NOMO-1 (cell line): ENCODE measurements around the gene NOL12.
"Not testable (repeated sequence)": the region's sequence is repeated elsewhere in the genome, so short reads cannot be mapped to it uniquely, and the experiment has no call there.

Source experiments
- DNase-seq, 2 experiments: peaks; one replicate each; lab custom pipeline; 2025; ENCODE audit not compliant: unreplicated experiment in 2 of 2; lab: John Stamatoyannopoulos, UW

Gene NOL12, protein sequence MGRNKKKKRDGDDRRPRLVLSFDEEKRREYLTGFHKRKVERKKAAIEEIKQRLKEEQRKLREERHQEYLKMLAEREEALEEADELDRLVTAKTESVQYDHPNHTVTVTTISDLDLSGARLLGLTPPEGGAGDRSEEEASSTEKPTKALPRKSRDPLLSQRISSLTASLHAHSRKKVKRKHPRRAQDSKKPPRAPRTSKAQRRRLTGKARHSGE

GRCh38 chr22:37686002-37686982 lies at the start of gene NOL12:
Gene NOL12, plus strand, starts transcription at chr22:37686343. Its CDS starts 50 bp downstream, at chr22:37686393.
- DNase-seq = peak; percentile 61 to 72

DNA sequence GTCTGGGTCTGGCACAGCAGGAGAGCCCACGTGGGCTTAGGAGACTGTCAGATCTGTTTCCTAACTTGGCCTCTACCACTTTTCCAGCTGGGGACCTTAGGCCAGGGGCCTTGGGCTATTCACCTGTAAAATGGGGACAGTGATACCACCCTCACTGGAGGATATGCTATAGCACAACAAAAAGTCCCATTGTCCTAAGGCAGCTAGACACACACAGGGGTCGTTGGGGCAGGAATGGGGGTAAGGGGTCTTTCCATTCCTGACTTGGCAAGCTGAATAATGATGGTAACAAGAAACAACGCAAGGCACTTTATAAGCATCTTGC lies 49.2 kb upstream of the NOL12 start:
- DNase-seq = no peak

DNA sequence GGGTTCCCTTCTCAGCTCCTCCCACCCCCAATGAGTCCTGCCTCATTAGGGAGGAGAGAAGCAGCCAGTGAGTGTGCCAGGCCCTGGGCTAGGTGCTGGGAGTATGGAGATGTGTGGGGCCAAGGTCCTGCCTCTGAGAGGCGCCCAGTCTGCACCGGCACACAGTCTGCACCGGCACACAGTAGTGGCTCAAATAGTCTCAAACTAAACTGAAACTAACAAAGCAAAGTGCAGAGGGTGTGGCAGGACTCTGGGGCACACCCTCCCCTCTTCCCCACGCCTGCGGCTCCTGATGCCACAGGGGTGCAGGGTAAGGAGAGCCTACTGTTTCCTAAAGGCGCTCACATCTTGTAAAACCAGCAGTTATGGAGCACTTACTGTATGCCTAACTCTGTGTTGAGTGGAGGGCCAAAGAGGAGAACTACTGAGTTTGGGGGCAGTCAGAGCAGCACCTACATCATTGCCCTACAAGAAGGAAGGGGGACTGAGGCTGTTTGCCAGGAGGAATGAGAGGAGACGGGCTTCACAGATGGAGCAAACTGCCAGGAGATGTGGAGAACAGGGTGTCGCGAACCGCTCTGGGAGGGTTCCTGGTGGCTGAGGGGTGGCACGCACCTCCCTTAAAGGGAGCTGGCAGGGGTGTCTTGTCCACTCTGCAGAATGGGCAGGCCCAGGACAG lies 47.6 kb upstream of the NOL12 start:
- DNase-seq = peak; percentile 44 to 66

DNA sequence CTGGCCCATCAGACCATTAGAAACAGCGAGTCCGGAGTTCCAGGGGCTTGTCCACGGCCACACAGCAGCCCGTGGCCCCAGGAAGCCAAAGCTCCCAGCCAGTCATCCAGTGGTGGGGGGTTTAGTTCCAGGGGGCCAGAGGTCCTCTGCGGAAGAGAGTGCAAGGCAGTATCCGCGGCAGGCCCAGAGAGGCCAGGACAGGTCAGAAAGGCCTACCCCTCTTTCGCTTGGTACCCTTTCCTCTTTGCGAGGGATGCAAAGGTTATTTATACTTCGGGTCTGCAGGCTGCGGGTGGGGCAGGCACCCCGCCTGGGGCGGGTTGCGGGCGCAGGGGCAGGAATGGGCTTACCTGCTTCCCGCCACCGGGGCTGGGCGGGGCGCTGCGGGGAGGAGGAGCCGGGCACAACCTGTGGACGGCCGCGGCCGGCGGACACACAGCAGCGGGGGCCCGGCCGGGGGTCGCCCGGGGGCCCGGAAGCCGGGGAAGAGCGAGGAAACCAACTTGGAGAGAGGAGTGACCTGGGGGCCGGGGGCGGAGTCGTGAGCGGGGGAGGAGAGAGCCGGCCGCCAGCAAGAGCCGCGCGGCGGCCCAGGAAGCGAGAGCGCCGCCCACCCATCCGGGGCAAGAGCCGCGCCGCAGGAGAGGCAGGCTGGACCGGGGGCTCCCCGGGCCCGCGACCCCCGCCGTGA lies 46.9 kb upstream of the NOL12 start, which contains the start of gene SH3BP1:
TSS of gene SH3BP1 (plus strand) at position 600 of the 691 bp plus-strand sequence. CDS start 119 bp downstream, outside the sequence.
- peak; percentile 33 to 38 for DNase-seq

DNA sequence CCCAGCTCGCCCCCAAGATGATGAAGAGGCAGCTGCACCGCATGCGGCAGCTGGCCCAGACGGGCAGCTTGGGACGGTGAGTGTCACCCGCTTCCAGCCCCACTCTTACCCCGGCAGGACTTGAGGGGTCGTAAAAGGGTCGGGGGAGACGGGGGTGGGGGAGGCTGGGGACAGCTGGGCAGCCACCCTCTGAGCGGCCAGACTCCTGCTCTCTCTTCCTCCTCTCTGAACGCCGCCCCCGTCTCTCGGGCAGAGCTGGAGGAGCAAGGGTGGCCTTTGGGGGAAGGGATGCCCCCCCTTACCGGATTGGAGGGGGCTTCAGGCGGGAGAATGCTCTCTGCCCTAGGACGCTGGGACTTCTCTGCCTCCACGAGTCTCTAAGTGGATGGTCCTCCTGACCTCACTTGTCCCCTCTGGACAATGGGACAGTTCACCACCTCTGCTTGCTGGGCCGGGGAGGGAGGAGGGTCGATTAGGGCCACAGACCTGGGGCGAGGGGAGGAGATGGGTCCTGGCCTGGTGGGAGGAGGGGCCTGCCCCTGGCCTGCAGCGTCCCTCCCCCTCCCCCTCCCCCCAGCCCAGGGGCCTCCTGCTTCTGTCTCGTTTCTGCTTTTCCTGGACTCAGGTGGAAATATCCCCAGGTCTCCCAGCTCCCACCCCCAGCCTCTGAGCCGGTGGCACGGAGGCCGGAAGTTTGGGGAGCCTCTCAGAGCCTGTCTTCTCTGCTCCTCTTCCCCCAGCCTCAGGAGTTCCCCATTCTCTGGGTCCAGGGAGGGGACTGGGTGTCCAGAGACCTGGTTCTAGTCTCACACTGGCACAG lies 46.2 kb upstream of the NOL12 start:
- DNase-seq = peak; percentile 29 to 31

DNA sequence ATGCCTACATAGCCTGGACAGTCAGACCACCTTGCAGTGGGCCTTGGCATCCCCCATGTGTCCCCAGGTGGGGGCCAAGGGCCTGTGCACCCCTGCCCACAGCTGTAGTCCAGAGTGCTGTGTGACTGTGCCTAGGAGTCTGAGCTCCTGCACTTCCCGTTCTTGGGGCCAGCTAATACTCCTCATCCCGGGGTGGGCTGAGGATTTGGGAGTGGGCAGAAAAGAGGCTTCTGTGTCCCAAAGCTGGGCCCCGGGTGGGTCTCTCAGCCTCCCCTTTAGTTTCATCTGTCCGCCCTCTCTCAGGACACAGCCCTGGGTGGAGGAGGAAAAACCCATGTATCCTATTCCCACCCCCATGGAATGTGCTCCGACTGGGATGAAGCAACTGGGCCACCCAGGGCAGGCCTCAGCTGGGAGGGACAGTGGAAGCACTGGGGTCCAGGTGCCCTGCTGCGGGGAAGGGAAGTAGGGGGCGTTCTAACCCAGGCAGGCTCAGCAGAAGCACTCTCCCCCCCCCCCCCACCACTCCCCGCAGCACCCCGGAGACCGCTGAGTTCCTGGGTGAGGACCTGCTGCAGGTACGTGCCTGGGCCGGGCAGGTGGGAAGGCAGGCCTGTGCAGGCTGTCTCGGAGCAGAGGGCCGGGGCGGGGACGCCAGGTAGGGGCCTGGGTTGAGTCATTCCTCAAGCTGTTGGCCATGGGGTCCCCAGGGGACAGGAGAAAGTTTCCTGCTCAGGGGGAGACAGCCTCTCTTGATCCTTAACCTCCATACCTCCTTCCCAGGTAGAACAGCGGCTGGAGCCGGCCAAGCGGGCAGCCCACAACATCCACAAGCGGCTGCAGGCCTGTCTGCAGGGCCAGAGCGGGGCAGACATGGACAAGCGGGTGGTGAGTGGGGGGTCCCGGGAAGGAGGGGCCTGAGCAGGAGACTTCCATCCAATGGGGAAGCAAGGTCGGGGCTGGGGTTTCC lies 45.3 kb upstream of the NOL12 start:
- DNase-seq = no peak

GRCh38 chr22:37641561-37641949 lies 44.6 kb upstream of the NOL12 start:
- no peak for DNase-seq

DNA sequence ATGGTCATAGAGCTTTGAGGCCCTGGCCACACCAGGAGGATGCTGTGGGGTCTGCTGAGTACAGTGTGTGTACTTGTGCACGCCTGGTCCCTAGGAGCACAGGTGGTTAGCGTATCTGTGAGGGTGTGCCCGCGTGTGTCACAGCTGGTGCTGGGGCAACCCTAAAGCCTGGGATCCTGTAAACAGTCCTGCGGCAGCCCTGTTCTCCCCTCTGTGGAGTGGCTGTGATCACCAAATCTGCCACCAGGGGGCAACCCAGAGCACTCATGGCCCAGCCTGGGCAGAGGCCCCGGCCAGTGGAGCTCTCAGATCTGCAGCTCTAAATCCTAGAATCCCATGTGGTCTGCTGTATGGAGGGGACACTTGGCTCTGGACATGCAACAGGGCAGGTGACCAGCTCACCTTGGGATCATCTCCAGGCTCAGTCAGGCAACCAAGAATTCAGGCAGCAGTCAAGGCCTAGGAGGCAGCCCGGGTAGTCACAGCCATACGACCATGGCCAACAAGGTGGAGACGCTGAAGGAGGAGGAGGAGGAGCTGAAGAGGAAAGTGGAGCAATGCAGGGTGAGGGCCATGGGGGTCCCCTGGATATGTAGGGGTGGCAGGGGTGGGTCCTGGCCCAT lies 42.8 kb upstream of the NOL12 start:
- peak; percentile 58 to 65 for DNase-seq

DNA sequence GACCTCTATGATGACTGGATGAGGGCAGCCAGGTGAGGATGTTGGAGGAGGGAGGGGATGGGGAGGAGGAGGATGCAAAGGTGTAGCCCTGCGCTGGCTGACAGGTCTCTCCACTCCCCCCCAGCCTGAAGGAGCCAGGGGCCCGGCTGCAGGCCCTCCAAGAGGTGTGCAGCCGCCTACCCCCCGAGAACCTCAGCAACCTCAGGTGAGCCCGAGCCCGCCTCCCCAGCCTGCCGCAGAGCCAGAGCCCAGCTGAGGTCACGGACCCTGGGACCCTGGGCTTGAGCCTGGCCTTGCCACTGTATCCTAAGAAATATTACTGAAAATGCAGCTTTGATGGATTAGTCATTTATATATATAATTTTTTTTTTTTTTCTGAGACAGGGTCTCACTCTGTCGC lies 38.8 kb upstream of the NOL12 start:
- no peak for DNase-seq

- DNase-seq = no peak
Observed at GRCh38 chr22:37647928-37648327, 38.2 kb upstream of the NOL12 start.

DNA sequence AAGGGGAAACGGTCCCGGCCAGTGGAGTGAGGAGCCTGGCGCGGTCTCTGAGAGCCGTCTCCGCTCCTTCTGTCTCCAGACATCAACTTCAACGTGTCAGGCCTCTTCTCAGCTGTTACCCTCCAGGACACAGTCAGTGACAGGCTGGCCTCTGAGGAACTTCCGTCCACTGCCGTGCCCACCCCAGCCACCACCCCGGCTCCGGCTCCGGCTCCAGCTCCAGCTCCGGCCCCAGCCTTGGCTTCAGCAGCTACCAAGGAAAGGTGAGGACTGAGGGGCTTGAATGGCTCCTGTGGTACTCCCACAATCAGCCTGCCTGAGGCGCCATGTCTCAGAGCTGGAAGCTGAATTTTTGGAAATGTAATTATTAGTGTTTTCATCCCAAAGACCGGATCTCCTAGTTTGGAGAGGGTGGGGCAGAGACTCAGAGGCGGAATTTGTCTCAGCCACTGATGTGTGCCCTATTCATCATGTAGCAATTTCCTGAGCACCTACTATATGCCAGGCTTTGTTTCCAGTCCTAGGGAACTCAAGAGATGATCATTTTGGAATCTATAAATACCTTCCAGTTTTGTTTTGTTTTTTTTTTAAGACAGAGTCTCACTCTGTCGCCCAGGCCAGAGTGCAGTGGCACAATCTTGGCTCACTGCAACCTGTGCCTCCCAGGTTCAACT lies 35.5 kb upstream of the NOL12 start:
- DNase-seq = no peak

DNA sequence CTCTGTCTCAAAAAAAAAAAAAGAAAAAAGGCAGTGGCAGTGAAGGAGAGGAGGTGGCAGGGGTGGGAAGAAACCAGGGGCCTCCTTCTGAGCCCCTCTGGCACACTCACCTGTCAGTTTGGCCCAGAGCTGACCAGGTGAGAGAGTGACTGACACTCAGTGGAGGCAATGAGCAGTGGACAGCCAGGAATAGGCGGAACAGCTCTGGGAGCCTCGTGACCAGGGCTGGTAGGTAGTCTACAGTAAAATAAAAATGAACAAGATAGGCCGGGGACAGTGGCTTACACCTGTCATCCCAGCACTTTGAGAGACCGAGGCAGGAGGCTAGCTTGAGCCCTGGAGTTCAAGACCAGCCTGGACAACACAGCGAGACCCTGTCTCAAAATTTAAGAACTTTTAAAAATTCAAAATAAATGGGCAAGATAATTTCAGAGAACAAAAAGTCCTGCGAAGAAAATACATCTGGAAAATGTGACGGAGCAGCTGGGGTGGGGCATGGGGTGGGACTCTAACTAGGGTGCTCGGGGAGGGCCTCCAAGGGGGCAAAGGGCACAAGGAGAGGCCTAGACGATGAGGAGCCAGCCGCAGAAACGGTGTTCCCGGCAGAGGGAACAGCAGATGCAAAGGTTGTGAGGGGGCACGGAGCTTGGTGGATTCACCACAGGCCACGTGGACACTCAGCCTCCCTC lies 31.4 kb upstream of the NOL12 start:
- no peak for DNase-seq

- no peak for DNase-seq
Observed at GRCh38 chr22:37655252-37655563, 30.9 kb upstream of the NOL12 start.

GRCh38 chr22:37656583-37656982 lies 29.6 kb upstream of the NOL12 start:
- DNase-seq = not testable (repeated sequence)

GRCh38 chr22:37657590-37658132 lies 28.5 kb upstream of the NOL12 start:
- DNase-seq = no peak

DNA sequence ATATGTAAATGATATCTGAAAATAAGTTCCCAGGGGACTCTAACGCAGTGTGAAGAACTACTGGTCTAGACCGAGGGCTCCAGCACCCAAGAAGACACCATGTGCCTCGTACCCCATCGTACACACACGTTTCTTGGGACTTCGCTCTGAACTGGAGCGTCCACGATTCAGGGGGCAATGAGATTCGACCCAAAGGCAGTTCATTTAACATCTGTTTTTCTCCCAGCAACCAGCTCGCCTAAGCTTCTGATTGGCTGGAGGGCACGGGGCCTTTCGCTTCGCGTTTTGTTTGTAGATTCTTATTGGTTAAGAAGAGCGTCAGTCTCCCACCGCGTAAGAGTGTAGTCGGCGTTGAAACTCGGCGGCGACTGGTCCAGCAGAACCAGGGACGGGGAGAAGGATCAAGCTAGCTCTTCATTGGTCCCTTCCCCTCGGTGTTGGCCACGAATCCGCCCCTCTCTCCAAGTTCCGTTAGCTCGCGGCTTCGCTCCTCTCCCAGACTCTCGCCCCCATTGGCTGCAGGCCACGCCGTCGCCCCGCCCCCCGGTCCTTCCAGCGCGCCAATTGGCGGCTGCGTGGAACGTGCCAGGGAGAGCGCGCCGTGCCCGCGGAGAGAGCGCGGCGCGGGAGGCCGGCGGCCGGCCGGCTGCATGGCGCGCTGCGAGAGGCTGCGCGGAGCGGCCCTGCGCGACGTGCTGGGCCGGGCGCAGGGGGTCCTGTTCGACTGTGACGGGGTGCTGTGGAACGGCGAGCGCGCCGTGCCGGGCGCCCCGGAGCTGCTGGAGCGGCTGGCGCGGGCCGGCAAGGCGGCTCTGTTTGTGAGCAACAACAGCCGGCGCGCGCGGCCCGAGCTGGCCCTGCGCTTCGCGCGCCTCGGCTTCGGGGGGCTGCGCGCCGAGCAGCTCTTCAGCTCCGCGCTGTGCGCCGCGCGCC lies 27.7 kb upstream of the NOL12 start, which contains the start of gene PDXP:
TSS of gene PDXP (plus strand) at position 591 of the 933 bp plus-strand sequence. CDS start at position 651, 60 bp downstream.
- peak; percentile 98 to 99 for DNase-seq
